A549 (cell line): ENCODE results near the gene CFAP46. TPM values are rescaled to one million over a fixed set of nuclear protein-coding genes. Genes with fewer than 3 reads are reported as not detected.
A peak's percentile ranks its signal among the peaks of the same experiment; 100 is the strongest.

Experiments used
- ATAC-seq, 2 experiments: fragments of 200-7000 bp in 1 of 2; fragments of >200 bp in 1 of 2; cut with Nextera tagmentation in 1 of 2; cut with Tn5 transposase in 1 of 2; 3 replicates each; pipeline versions ENCODE4 v1.8.0 to v1.9.1; 2018 to 2020; ENCODE audit warnings: mild to moderate bottlenecking in 1 of 2, moderate library complexity in 1 of 2
- CTCF ChIA-PET: fragments of 300-600 bp; sonication (Branson Sonifier 250); formaldehyde crosslinking; extraction: SDS; loops from one replicate; lab custom pipeline; 2021; ENCODE audit warnings: antibody characterized with exemption, inconsistent platforms; lab: Yijun Ruan, JAX
- POLR2A ChIA-PET: fragments of 350-600 bp; formaldehyde crosslinking; extraction: SDS; loops from one replicate; lab custom pipeline; 2021; ENCODE audit warnings: antibody characterized with exemption, inconsistent platforms; lab: Yijun Ruan, JAX
- DNase-seq, 2 experiments: peaks; one replicate each; pipeline versions ENCODE4 v3.0.0 to v3.0.0-alpha.2; 2011 to 2016; ENCODE audit warnings: low read depth in 1 of 2, low spot score in 1 of 2
- FAIRE-seq: peaks from 2 replicates; lab custom pipeline; 2011; peaks lifted over from hg19 to GRCh38; lab: Jason Lieb, UNC
- H3K27ac ChIP-seq, 2 experiments: fragments of >200 bp; sonication (Bioruptor Twin); formaldehyde crosslinking; 3 replicates each; pipeline ENCODE4 v1.5.1; 2016 to 2017
- H3K4me1 ChIP-seq: fragments of >200 bp; sonication (Bioruptor Twin); formaldehyde crosslinking; 3 replicates; pipeline ENCODE4 v1.6.1; 2016
- H3K4me2 ChIP-seq: fragments of >200 bp; sonication (Bioruptor Twin); formaldehyde crosslinking; 3 replicates; pipeline ENCODE4 v1.6.1; 2016
- H3K4me3 ChIP-seq: fragments of >200 bp; sonication (Bioruptor Twin); formaldehyde crosslinking; 3 replicates; pipeline ENCODE4 v1.5.1; 2016
- H3K9me3 ChIP-seq: fragments of >200 bp; sonication (Bioruptor Twin); formaldehyde crosslinking; 3 replicates; pipeline ENCODE4 v1.6.1; 2016
- CBX2 ChIP-seq: fragments of 200-600 bp; sonication (generic); IDR thresholded peaks from 2 replicates; pipeline ENCODE4 v1.6.1; 2016; ENCODE audit warnings: low read depth, mild to moderate bottlenecking, borderline replicate concordance
- CEBPB ChIP-seq, 2 experiments: fragments of >200 bp in 1 of 2; sonication (Bioruptor Twin) in 1 of 2; formaldehyde crosslinking in 1 of 2; IDR thresholded peaks; 2 replicates each; pipeline ENCODE4 v1.6.1; 2012 to 2016
- CHD2 ChIP-seq: fragments of 150-350 bp; IDR thresholded peaks from 2 replicates; pipeline ENCODE4 v1.6.1; 2014; ENCODE audit warnings: low read length; ENCODE audit not compliant: partially characterized antibody
- CHD4 ChIP-seq: fragments of 200-600 bp; sonication (generic); IDR thresholded peaks from 2 replicates; pipeline ENCODE4 v1.6.1; 2016; ENCODE audit warnings: antibody characterized with exemption, mild to moderate bottlenecking, borderline replicate concordance
- EP300 ChIP-seq, 2 experiments: fragments of >200 bp; sonication (Bioruptor Twin); formaldehyde crosslinking; IDR thresholded peaks; 2 replicates in 1 of 2; 3 replicates in 1 of 2; pipeline ENCODE4 v1.6.1; 2016 to 2017
- GATA3 ChIP-seq: IDR thresholded peaks from 2 replicates; pipeline ENCODE4 v1.6.1; 2012; ENCODE audit warnings: borderline replicate concordance
- HDAC2 ChIP-seq: fragments of 200-600 bp; sonication (generic); IDR thresholded peaks from 2 replicates; pipeline ENCODE4 v1.6.1; 2016
- HEYL ChIP-seq: fragments of 250-450 bp; sonication (Bioruptor Pico); IDR thresholded peaks from 2 replicates; pipeline ENCODE4 v1.8.0; 2021; ENCODE audit warnings: mild to moderate bottlenecking, moderate library complexity
- JUN ChIP-seq, 2 experiments: fragments of >200 bp; sonication (Bioruptor Twin); formaldehyde crosslinking; IDR thresholded peaks; 2 replicates in 1 of 2; 3 replicates in 1 of 2; pipeline ENCODE4 v1.6.1; 2016 to 2017
- KDM5A ChIP-seq: fragments of 200-600 bp; sonication (generic); IDR thresholded peaks from 2 replicates; pipeline ENCODE4 v1.6.1; 2016; ENCODE audit warnings: antibody characterized with exemption, mild to moderate bottlenecking
- MAFK ChIP-seq: fragments of 450-650 bp; IDR thresholded peaks from 2 replicates; pipeline ENCODE4 v1.6.1; 2014; ENCODE audit not compliant: partially characterized antibody
- MYC ChIP-seq: IDR thresholded peaks from 2 replicates; pipeline ENCODE4 v1.6.1; 2012; ENCODE audit warnings: mild to moderate bottlenecking, inconsistent platforms, low read length, improper control_type of control experiment, borderline replicate concordance
- POLR2A ChIP-seq: IDR thresholded peaks from 2 replicates; pipeline ENCODE4 v1.6.1; 2012; ENCODE audit warnings: mild to moderate bottlenecking, low read length
- RARB ChIP-seq: fragments of 250-450 bp; sonication (Bioruptor Pico); IDR thresholded peaks from 2 replicates; pipeline ENCODE4 v1.8.0; 2021; ENCODE audit warnings: mild to moderate bottlenecking, moderate library complexity
- RCOR1 ChIP-seq: fragments of 150-350 bp; IDR thresholded peaks from 2 replicates; pipeline ENCODE4 v1.6.1; 2014; ENCODE audit warnings: antibody characterized with exemption, low read length, low read depth
- RFX5 ChIP-seq: fragments of 450-650 bp; IDR thresholded peaks from 2 replicates; pipeline ENCODE4 v1.7.1; 2014; ENCODE audit warnings: antibody characterized with exemption, mild to moderate bottlenecking, moderate library complexity
- SREBF2 ChIP-seq: fragments of 450-650 bp; IDR thresholded peaks from 2 replicates; pipeline ENCODE4 v1.6.1; 2014; ENCODE audit warnings: mild to moderate bottlenecking, moderate library complexity
- TFCP2L1 ChIP-seq: fragments of 250-450 bp; sonication (Bioruptor Pico); IDR thresholded peaks from 2 replicates; pipeline ENCODE4 v1.5.0; 2021; ENCODE audit warnings: mild to moderate bottlenecking
- ZC3H11A ChIP-seq: fragments of 450-650 bp; IDR thresholded peaks from 2 replicates; pipeline ENCODE4 v1.6.1; 2014; ENCODE audit warnings: antibody characterized with exemption, mild to moderate bottlenecking
- WGBS: methylation state at CpG from one replicate; pipeline ENCODE4 v1.1.6; 2017; ENCODE audit errors: missing lambda C conversion rate; 5-methylcytosine and 5-hydroxymethylcytosine counted together
- polyA plus RNA-seq, 4 experiments: library from polyadenylated mRNA; depleted of rRNA in 3 of 4; stranded (reverse); fragments of >200 nt; fragmentation: RNase III in 1 of 4; extraction: RNeasy Plus Mini Kit Qiagen cat#74134 plus additional on column Dnase treatment in 1 of 4; gene quantifications; 2 replicates in 3 of 4; 3 replicates in 1 of 4; pipeline ENCODE4 v1.2.3, GENCODE V29; 2011 to 2017
- TF ChIP-seq, protein P1 (sequence below): IDR thresholded peaks from 2 replicates; pipeline ENCODE4 v1.6.1; 2012
- TF ChIP-seq, protein P2 (sequence below): fragments of >200 bp; sonication (Bioruptor Twin); formaldehyde crosslinking; IDR thresholded peaks from 3 replicates; pipeline ENCODE4 v1.6.1; 2016
- TF ChIP-seq, protein P3 (sequence below): fragments of 200-600 bp; sonication (generic); IDR thresholded peaks from 2 replicates; pipeline ENCODE4 v1.6.1; 2016; ENCODE audit warnings: antibody characterized with exemption, mild to moderate bottlenecking, moderate library complexity
- TF ChIP-seq, protein P4 (sequence below): fragments of >200 bp; sonication (Bioruptor Twin); formaldehyde crosslinking; IDR thresholded peaks from 2 replicates; pipeline ENCODE4 v1.6.1; 2016
- TF ChIP-seq, protein P5 (sequence below): fragments of 450-650 bp; IDR thresholded peaks from 2 replicates; pipeline ENCODE4 v1.6.1; 2014; ENCODE audit warnings: antibody characterized with exemption
- TF ChIP-seq, protein P6 (sequence below): IDR thresholded peaks from 2 replicates; pipeline ENCODE4 v1.6.1; 2012; ENCODE audit warnings: low read depth, borderline replicate concordance

CFAP46 gene
- polyA plus RNA-seq, 2 of the 4 experiments (the other 2 are of a cell fraction) = 0.88 to 1.8 TPM

DNA sequence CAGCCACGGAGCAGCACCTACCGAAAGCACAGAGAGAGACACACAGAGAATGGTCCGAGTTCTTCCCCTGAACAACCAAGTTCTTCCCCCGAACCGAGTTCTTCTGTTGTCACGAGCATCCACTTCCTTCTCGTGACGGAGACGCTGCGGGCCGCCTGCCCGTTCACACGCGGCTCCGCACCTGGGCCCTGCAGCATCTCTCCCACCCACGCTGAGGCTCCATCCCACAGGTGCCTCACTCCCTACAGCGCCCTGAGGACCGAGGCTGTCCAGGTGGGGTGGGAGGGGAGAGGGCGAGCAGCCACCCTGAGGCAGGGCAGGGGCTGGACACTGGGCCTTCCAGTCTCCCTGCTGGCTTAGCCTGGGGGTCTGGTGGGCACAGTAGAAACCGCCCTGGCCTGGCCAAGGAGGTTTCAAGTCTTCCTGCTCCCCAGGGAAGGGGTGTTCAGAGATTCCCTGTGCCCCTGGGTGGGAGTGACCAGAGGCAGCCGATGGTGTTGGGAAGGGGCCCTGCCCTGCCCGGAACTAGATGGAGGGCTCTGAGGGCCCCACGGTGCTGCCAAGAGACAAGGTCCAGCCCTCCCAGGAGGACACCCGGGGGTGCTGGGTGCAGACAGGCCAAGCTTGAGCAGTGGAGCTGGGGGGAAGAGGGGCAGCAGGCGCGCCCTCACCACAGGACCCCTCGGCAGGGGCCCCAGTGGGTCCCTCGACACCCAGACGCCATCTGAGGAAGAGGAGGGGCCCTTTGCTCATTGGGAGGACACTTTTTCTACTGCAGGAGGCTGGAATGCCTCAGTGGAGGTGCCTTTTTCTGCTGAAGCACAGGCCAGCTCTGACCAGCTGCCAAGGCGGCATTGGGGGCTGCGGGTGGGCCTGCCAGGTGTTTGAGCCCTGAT, 151.2 kb downstream of the CFAP46 start (continued):
- TF ChIP-seq MYC = no peak
- TF ChIP-seq GATA3 = no peak
- TF ChIP-seq EP300 (IDR thresholded peaks at IDR 0.05) = no peak
- TF ChIP-seq JUN (IDR thresholded peaks at IDR 0.05) = no peak

DNA sequence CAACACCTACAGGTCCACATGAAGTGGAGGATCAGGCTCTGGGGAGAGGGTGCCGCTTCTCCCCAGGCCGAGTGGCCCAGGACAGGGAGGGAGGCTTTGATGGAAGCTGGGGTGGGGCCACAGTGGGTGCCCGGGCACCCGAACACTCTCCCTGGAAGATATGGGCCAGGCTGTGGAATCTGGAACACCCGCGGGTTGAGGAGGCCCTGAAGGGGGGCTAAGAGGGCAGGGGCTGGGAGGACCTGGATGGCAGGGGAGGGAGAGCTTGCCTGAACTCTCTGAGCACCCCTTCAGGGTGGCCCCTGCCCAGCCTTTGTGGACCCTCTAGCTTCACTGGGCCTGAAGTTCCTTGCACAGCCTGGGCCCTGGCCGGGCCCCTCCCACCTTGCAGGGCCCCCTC, 151.9 kb downstream of the CFAP46 start:
- peaks cover 28% of the 10 kb centered on the region for H3K4me1 ChIP-seq
- H3K9me3 ChIP-seq = no peaks in the 10 kb centered on the region
- ATAC-seq = peak in 1 of 2 experiments; percentile 5; a peak in 1 of 6 replicates
- WGBS = 5% methylated on average over 4 of the region's 7 CpGs
- no peak for FAIRE-seq
- TF ChIP-seq, protein P1, sequence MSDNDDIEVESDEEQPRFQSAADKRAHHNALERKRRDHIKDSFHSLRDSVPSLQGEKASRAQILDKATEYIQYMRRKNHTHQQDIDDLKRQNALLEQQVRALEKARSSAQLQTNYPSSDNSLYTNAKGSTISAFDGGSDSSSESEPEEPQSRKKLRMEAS = no peak
- TF ChIP-seq SREBF2 (no peak), RFX5 (no peak), KDM5A (no peak), HEYL (CRISPR knock-in tag) (no peak), POLR2A (no peak), CBX2 (no peak), RARB (CRISPR knock-in tag) (no peak), MYC (no peak)
- H3K4me3 ChIP-seq = no peak overlapping the region
- ChIA-PET POLR2A (no interaction called here), CTCF (interaction anchor here (4.6 kb wide), 1 partner anchor 136 kb away, joined by 41 read pairs; no protein-coding TSS in a partner anchor)
- H3K4me2 ChIP-seq = no peak overlapping the region
- no peak overlapping the region for H3K27ac ChIP-seq
- no peak for DNase-seq

DNA sequence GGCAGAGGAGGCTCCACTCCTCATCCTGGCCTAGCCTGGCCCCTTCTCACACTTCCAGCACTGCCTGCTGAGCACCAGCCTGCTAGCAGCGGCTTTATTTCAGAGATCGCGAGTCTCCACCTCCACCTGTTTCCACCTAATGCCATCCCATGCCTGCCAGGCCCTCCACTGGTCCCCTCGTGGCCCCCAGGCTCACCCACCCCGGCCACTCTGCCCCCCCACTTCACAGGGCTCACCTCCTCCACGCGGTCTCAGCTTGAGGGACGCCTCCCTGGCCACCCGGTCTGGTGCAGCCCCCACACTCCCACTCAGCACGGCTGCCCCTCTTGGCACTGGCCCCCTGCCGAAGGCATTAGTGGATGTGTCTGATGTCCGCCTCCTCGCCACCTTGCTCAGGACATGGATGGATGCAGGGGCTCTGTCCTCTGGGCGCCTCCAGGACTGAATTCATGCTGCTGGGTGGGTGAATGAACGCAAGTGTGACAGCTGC, 152.7 kb downstream of the CFAP46 start:
- H3K27ac ChIP-seq = no peak overlapping the region
- no peak for DNase-seq
- H3K4me1 ChIP-seq = peaks cover 31% of the 10 kb centered on the region
- no peak overlapping the region for H3K4me2 ChIP-seq
- no peaks in the 10 kb centered on the region for H3K9me3 ChIP-seq
- no peak for FAIRE-seq
- H3K4me3 ChIP-seq = no peak overlapping the region
- ChIA-PET CTCF (interaction anchor here (4.6 kb wide), 1 partner anchor 135 kb away, joined by 41 read pairs; no protein-coding TSS in a partner anchor), POLR2A (no interaction called here)
- TF ChIP-seq, protein P2, sequence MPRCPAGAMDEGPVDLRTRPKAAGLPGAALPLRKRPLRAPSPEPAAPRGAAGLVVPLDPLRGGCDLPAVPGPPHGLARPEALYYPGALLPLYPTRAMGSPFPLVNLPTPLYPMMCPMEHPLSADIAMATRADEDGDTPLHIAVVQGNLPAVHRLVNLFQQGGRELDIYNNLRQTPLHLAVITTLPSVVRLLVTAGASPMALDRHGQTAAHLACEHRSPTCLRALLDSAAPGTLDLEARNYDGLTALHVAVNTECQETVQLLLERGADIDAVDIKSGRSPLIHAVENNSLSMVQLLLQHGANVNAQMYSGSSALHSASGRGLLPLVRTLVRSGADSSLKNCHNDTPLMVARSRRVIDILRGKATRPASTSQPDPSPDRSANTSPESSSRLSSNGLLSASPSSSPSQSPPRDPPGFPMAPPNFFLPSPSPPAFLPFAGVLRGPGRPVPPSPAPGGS = no peak
- no peak for TF ChIP-seq CHD2
- no peak for TF ChIP-seq TFCP2L1 (CRISPR knock-in tag)
- TF ChIP-seq, protein P3, sequence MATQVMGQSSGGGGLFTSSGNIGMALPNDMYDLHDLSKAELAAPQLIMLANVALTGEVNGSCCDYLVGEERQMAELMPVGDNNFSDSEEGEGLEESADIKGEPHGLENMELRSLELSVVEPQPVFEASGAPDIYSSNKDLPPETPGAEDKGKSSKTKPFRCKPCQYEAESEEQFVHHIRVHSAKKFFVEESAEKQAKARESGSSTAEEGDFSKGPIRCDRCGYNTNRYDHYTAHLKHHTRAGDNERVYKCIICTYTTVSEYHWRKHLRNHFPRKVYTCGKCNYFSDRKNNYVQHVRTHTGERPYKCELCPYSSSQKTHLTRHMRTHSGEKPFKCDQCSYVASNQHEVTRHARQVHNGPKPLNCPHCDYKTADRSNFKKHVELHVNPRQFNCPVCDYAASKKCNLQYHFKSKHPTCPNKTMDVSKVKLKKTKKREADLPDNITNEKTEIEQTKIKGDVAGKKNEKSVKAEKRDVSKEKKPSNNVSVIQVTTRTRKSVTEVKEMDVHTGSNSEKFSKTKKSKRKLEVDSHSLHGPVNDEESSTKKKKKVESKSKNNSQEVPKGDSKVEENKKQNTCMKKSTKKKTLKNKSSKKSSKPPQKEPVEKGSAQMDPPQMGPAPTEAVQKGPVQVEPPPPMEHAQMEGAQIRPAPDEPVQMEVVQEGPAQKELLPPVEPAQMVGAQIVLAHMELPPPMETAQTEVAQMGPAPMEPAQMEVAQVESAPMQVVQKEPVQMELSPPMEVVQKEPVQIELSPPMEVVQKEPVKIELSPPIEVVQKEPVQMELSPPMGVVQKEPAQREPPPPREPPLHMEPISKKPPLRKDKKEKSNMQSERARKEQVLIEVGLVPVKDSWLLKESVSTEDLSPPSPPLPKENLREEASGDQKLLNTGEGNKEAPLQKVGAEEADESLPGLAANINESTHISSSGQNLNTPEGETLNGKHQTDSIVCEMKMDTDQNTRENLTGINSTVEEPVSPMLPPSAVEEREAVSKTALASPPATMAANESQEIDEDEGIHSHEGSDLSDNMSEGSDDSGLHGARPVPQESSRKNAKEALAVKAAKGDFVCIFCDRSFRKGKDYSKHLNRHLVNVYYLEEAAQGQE = no peak
- no peak for TF ChIP-seq CEBPB (IDR thresholded peaks at IDR 0.05)
- TF ChIP-seq HDAC2 = no peak
- no peak for TF ChIP-seq MYC
- TF ChIP-seq RCOR1 = no peak
- TF ChIP-seq, protein P4, sequence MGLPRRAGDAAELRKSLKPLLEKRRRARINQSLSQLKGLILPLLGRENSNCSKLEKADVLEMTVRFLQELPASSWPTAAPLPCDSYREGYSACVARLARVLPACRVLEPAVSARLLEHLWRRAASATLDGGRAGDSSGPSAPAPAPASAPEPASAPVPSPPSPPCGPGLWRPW = no peak
- TF ChIP-seq, protein P5, sequence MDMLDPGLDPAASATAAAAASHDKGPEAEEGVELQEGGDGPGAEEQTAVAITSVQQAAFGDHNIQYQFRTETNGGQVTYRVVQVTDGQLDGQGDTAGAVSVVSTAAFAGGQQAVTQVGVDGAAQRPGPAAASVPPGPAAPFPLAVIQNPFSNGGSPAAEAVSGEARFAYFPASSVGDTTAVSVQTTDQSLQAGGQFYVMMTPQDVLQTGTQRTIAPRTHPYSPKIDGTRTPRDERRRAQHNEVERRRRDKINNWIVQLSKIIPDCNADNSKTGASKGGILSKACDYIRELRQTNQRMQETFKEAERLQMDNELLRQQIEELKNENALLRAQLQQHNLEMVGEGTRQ = no peak
- no peak for TF ChIP-seq HEYL (CRISPR knock-in tag)
- TF ChIP-seq, protein P1 = no peak
- no peak for TF ChIP-seq ZC3H11A
- no peak for TF ChIP-seq CHD4
- no peak for TF ChIP-seq MAFK
- TF ChIP-seq, protein P6, sequence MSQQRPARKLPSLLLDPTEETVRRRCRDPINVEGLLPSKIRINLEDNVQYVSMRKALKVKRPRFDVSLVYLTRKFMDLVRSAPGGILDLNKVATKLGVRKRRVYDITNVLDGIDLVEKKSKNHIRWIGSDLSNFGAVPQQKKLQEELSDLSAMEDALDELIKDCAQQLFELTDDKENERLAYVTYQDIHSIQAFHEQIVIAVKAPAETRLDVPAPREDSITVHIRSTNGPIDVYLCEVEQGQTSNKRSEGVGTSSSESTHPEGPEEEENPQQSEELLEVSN = no peak
- 46% methylated on average over 7 of the region's 15 CpGs for WGBS
- ATAC-seq = no peak
